Epithelial cell of umbilical artery (primary cell): ENCODE data around the gene PRSS3. TPM values are rescaled to one million over a fixed set of nuclear protein-coding genes. Genes with fewer than 3 reads are reported as not detected.

ENCODE experiments used
- total RNA-seq: library from RNA; depleted of rRNA; stranded (reverse); fragments of >200 nt; gene quantifications from 2 replicates; pipeline ENCODE4 v1.2.3, GENCODE V29; 2014

The PRSS3 gene
- 15.6 and 29.9 TPM in 2 replicates for total RNA-seq

GRCh38 chr9:33795281-33795680 lies at the start of gene PRSS3:
Gene PRSS3, plus strand, starts transcription at chr9:33795561. Its CDS starts 13 bp downstream, at chr9:33795574.

GRCh38 chr9:33816327-33817252 lies 21.2 kb downstream of the PRSS3 start, which contains the start of gene UBE2R2:
Gene UBE2R2, plus strand, starts transcription at chr9:33817160. Its CDS starts 598 bp downstream, at chr9:33817758.

Other genes starting within 250 kb of the PRSS3 start
- 16.1 and 18.5 TPM in 2 replicates for gene UBE2R2, start 21.6 kb downstream of the PRSS3 start, total RNA-seq